Caco-2 (cell line): ENCODE data around the gene GAN. TPM values are rescaled to one million over a fixed set of nuclear protein-coding genes. Genes with fewer than 3 reads are reported as not detected.

Experiments
- BruUV-seq: library from RNA; stranded (reverse); fragments of 400-500 nt; replicated peaks from 2 replicates; lab custom pipeline; 2021; lab: Mats Ljungman, UMichigan
- CTCF ChIA-PET: fragments of 300-600 bp; sonication (Branson Sonifier 250); formaldehyde crosslinking; loops from one replicate; lab custom pipeline; 2022; ENCODE audit warnings: antibody characterized with exemption; lab: Charles Lee
- POLR2A ChIA-PET: fragments of 300-600 bp; sonication (Branson Sonifier 250); formaldehyde crosslinking; loops from one replicate; lab custom pipeline; 2022; ENCODE audit warnings: antibody characterized with exemption; lab: Charles Lee
- DNase-seq, 2 experiments: peaks; one replicate each; pipeline versions ENCODE4 v3.0.0 to v3.0.0-alpha.2; 2020 to 2022
- H3K27me3 ChIP-seq: replicated peaks from 2 replicates; pipeline ENCODE4 v1.6.0; 2011; ENCODE audit warnings: low read length; ENCODE audit not compliant: control insufficient read depth, insufficient read depth
- H3K36me3 ChIP-seq: 2 replicates; pipeline ENCODE4 v1.5.1; 2011; ENCODE audit warnings: low read length; ENCODE audit not compliant: control insufficient read depth, insufficient read depth
- H3K4me1 ChIP-seq: fragments of 250-450 bp; sonication (Bioruptor Pico); 2 replicates; pipeline ENCODE4 v1.5.1; 2020; ENCODE audit warnings: mild to moderate bottlenecking
- H3K4me3 ChIP-seq: 2 replicates; pipeline ENCODE4 v1.5.1; 2011; ENCODE audit warnings: low read depth, mild to moderate bottlenecking, control low read depth, low read length
- H3K9me3 ChIP-seq: fragments of 250-450 bp; sonication (Bioruptor Pico); 2 replicates; pipeline ENCODE4 v1.5.1; 2020; ENCODE audit warnings: mild to moderate bottlenecking, moderate library complexity
- H3K27ac Mint-ChIP-seq: one replicate; pipeline ENCODE4 v1.8.0; 2022; ENCODE audit warnings: mixed read lengths; ENCODE audit not compliant: unreplicated experiment
- H3K27me3 Mint-ChIP-seq: one replicate; pipeline ENCODE4 v1.8.0; 2022; ENCODE audit warnings: mixed read lengths; ENCODE audit not compliant: insufficient read depth, unreplicated experiment
- H3K36me3 Mint-ChIP-seq: one replicate; pipeline ENCODE4 v1.8.0; 2022; ENCODE audit warnings: mild to moderate bottlenecking, mixed read lengths; ENCODE audit not compliant: insufficient read depth, unreplicated experiment
- H3K4me1 Mint-ChIP-seq: one replicate; pipeline ENCODE4 v1.8.0; 2022; ENCODE audit warnings: low read depth, mixed read lengths; ENCODE audit not compliant: unreplicated experiment
- H3K4me3 Mint-ChIP-seq: one replicate; pipeline ENCODE4 v1.8.0; 2022; ENCODE audit warnings: mild to moderate bottlenecking, moderate library complexity, mixed read lengths; ENCODE audit not compliant: unreplicated experiment
- H3K9me3 Mint-ChIP-seq: one replicate; pipeline ENCODE4 v1.8.0; 2022; ENCODE audit warnings: mixed read lengths; ENCODE audit not compliant: unreplicated experiment
- intact Hi-C: fragments of 100-400 bp; cut with micrococcal nuclease; formaldehyde crosslinking; loops from one replicate; pipeline ENCODE4 v1.10.0; 2022; ENCODE audit not compliant: unreplicated experiment
- total RNA-seq: library from RNA; stranded (reverse); gene quantifications from 2 replicates; pipeline ENCODE4 v1.2.3, GENCODE V29; 2022
- TF ChIP-seq, protein P1 (sequence below), 2 experiments: fragments of 200-600 bp in 1 of 2; IDR thresholded peaks; 1 replicate in 1 of 2; 2 replicates in 1 of 2; pipeline versions ENCODE4 v1.5.1 to v1.8.0; 2011 to 2022; ENCODE audit warnings: antibody characterized with exemption in 1 of 2, control low read depth in 1 of 2, inconsistent platforms in 1 of 2, low read depth in 1 of 2, low read length in 1 of 2, mild to moderate bottlenecking in 1 of 2, moderate library complexity in 1 of 2; ENCODE audit not compliant: insufficient read depth in 1 of 2, severe bottlenecking in 1 of 2, unreplicated experiment in 1 of 2

The GAN gene
- total RNA-seq, 1 experiment from 2014 or later: 29.3 TPM

- H3K27ac Mint-ChIP-seq: no peak overlapping the region
- TF ChIP-seq, protein P1, sequence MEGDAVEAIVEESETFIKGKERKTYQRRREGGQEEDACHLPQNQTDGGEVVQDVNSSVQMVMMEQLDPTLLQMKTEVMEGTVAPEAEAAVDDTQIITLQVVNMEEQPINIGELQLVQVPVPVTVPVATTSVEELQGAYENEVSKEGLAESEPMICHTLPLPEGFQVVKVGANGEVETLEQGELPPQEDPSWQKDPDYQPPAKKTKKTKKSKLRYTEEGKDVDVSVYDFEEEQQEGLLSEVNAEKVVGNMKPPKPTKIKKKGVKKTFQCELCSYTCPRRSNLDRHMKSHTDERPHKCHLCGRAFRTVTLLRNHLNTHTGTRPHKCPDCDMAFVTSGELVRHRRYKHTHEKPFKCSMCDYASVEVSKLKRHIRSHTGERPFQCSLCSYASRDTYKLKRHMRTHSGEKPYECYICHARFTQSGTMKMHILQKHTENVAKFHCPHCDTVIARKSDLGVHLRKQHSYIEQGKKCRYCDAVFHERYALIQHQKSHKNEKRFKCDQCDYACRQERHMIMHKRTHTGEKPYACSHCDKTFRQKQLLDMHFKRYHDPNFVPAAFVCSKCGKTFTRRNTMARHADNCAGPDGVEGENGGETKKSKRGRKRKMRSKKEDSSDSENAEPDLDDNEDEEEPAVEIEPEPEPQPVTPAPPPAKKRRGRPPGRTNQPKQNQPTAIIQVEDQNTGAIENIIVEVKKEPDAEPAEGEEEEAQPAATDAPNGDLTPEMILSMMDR (IDR thresholded peaks at IDR 0.05; ENCODE audit: insufficient read depth in 1 of 2, low read depth in 1 of 2, low read length in 1 of 2, severe bottlenecking in 1 of 2, unreplicated experiment in 1 of 2): no peak
- H3K9me3 Mint-ChIP-seq: peaks cover 31% of the 10 kb centered on the region
- H3K4me3 Mint-ChIP-seq: no peak overlapping the region
- DNase-seq: no peak
- no peaks in the 10 kb centered on the region for H3K27me3 Mint-ChIP-seq
- peaks cover 27% of the 10 kb centered on the region for H3K9me3 ChIP-seq
- no peak overlapping the region for H3K4me3 ChIP-seq
- intact Hi-C loops: no loop called here
- H3K27me3 ChIP-seq: no peaks in the 10 kb centered on the region
- H3K4me1 Mint-ChIP-seq: no peaks in the 10 kb centered on the region
- BruUV-seq: no TSS peak
- H3K4me1 ChIP-seq: no peaks in the 10 kb centered on the region
- H3K36me3 Mint-ChIP-seq: peaks cover 33% of the 10 kb centered on the region
- POLR2A ChIA-PET: no interaction called here
- CTCF ChIA-PET: no interaction called here
- H3K36me3 ChIP-seq: no peaks in the 10 kb centered on the region; the same call in 1 of the 2 replicates
These were observed 35.0 kb downstream of the GAN start for GRCh38 chr16:81349608-81350305.

DNA sequence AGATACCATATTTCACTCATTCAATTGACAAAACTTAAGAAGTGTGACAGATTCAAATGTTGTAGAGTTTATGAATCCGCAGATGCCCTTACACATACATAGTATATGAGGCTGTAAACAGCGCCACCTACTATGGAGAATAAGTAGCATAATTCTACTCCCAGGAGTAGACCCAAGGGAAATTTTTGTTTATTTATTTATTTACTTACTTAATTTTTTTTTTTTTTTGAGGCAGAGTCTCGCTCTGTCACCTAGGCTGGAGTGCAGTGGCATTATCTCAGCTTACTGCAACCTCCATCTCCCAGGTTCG, 35.5 kb downstream of the GAN start:
- intact Hi-C loops: no loop called here
- Mint-ChIP-seq H3K4me3 (no peak overlapping the region), H3K36me3 (peaks cover 38% of the 10 kb centered on the region), H3K27ac (no peak overlapping the region), H3K27me3 (no peaks in the 10 kb centered on the region), H3K4me1 (no peaks in the 10 kb centered on the region), H3K9me3 (peaks cover 31% of the 10 kb centered on the region)
- ChIA-PET CTCF (interaction anchor here (0.6 to 0.7 kb wide), 2 partner anchors 130 to 314 kb away, joined by 3 to 6 read pairs; no protein-coding TSS in a partner anchor), POLR2A (no interaction called here)
- Histone ChIP-seq H3K36me3 (no peaks in the 10 kb centered on the region; the same call in 1 of the 2 replicates), H3K4me1 (no peaks in the 10 kb centered on the region), H3K9me3 (peaks cover 27% of the 10 kb centered on the region), H3K4me3 (no peak overlapping the region), H3K27me3 (no peaks in the 10 kb centered on the region)
- no TSS peak for BruUV-seq
- TF ChIP-seq, protein P1 (IDR thresholded peaks at IDR 0.05; ENCODE audit: insufficient read depth in 1 of 2, low read depth in 1 of 2, low read length in 1 of 2, severe bottlenecking in 1 of 2, unreplicated experiment in 1 of 2): peak in 1 of 2 experiments; percentile 10
- no peak for DNase-seq

DNA sequence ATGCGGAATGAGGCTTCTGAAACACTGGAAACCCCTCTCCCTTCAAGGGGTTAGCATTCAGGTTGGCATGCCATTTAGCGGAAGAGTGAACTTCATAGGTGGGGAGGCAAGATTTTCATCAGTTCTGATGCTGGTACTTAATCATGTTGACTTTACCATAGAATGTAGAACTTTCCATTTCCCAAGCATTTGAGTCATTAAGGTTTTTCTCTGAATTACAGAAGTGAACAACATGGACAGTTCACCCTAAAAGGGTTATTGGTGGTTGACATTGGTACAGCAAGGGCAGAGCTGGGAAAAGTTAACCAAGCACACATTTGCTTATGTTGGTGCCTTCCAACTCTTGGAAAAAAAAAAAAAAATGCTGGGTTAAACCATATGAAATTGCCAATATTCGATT, 39.1 kb downstream of the GAN start:
- peaks cover 37% of the 10 kb centered on the region for H3K36me3 Mint-ChIP-seq
- Histone ChIP-seq H3K4me1 (no peaks in the 10 kb centered on the region), H3K36me3 (no peaks in the 10 kb centered on the region), H3K9me3 (no peaks in the 10 kb centered on the region), H3K4me3 (no peak overlapping the region), H3K27me3 (no peaks in the 10 kb centered on the region)
- TF ChIP-seq, protein P1 (IDR thresholded peaks at IDR 0.05; ENCODE audit: insufficient read depth in 1 of 2, low read depth in 1 of 2, low read length in 1 of 2, severe bottlenecking in 1 of 2, unreplicated experiment in 1 of 2): no peak
- H3K27ac Mint-ChIP-seq: no peak overlapping the region
- ChIA-PET CTCF (no interaction called here), POLR2A (no interaction called here)
- no peaks in the 10 kb centered on the region for H3K9me3 Mint-ChIP-seq
- intact Hi-C loops: no loop called here
- DNase-seq: no peak
- H3K27me3 Mint-ChIP-seq: no peaks in the 10 kb centered on the region
- no peak overlapping the region for H3K4me3 Mint-ChIP-seq
- H3K4me1 Mint-ChIP-seq: no peaks in the 10 kb centered on the region
- no TSS peak for BruUV-seq
